ENCODE measurements around the gene CACNA2D4.

CACNA2D4 gene

DNA sequence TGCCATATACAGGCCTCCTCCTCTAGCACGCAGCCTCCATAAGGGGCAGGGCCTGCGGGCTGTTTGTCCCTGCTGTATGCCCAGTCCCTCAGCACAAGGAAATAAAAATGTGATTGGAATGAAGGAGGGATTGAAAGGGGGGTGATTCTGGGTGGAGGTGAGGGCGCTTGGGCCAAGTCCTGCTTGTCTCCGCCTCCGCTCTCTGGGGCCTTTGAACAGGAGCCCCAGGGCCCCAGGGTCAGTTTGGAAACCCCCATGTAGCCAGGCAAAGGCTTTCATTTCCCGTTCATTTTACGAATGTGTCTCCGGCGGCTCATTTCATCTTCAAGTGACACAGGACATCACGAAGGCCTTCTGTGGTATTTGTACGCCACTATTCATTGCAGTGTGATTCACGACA, 4.5 kb upstream of the CACNA2D4 start:
- H3K9me3 ChIP-seq (ENCODE audit: insufficient read depth, low read length): 0 out of 2 replicates have a peak, but pooled peaks cover 7% of the 10 kb centered on the region
- H2AFZ ChIP-seq (ENCODE audit: low read depth, low read length): no peak overlapping the region
- H4K20me1 ChIP-seq (ENCODE audit: insufficient read depth, low read length): no peaks in the 10 kb centered on the region
- H3K4me2 ChIP-seq (ENCODE audit: low read length): no peak overlapping the region
- no peak overlapping the region for H3K9ac ChIP-seq (ENCODE audit: low read length)
- H3K36me3 ChIP-seq (replicated peaks; ENCODE audit: low read depth, low read length): no peaks in the 10 kb centered on the region
- H3K79me2 ChIP-seq (ENCODE audit: low read length): no peaks in the 10 kb centered on the region
- no peak overlapping the region for H3K27ac ChIP-seq (ENCODE audit: low read length)
- 0 out of 2 replicates have a peak, but pooled peaks cover 9% of the 10 kb centered on the region for H3K27me3 ChIP-seq (ENCODE audit: low read depth, low read length)
- no peak for TF ChIP-seq EZH2phosphoT487 (IDR thresholded peaks at IDR 0.05; ENCODE audit: low read depth)
- TF ChIP-seq, protein P1, sequence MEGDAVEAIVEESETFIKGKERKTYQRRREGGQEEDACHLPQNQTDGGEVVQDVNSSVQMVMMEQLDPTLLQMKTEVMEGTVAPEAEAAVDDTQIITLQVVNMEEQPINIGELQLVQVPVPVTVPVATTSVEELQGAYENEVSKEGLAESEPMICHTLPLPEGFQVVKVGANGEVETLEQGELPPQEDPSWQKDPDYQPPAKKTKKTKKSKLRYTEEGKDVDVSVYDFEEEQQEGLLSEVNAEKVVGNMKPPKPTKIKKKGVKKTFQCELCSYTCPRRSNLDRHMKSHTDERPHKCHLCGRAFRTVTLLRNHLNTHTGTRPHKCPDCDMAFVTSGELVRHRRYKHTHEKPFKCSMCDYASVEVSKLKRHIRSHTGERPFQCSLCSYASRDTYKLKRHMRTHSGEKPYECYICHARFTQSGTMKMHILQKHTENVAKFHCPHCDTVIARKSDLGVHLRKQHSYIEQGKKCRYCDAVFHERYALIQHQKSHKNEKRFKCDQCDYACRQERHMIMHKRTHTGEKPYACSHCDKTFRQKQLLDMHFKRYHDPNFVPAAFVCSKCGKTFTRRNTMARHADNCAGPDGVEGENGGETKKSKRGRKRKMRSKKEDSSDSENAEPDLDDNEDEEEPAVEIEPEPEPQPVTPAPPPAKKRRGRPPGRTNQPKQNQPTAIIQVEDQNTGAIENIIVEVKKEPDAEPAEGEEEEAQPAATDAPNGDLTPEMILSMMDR (IDR thresholded peaks at IDR 0.05; ENCODE audit: low read depth, low read length): no peak
- H3K4me1 ChIP-seq (ENCODE audit: low read length): peaks cover 15% of the 10 kb centered on the region
- no peak overlapping the region for H3K4me3 ChIP-seq (ENCODE audit: low read length)

DNA sequence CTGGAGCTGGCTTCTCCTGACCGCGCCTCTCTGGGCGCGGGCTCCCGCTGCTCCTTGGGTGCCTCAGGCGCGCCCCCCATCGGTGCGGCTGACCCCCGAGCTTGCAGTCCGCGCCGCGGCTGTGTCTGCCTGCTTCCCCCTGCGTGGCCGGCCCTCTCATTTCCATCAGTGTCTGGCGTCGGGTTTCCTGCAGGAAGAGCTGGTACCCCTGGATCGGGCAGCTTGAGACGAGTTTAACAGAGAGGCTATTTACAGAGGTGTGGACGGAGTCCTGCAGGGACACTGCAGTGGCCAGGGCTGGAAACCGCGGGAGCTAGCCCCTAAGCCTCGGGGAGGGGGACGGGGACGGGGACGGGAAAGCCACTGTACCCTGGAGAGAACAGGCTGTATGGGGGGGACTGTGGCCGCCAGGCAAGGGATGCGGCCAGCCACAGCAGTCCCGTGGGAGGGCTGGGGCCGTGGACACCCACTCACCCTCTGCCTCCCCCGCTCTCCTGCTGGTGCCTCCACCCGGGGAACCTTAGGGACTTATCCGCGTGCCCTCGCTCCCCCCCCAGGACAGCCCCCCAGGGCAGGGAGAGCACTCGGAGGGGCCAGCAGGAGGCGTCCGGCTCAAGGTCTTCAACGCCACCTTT, 3.7 kb upstream of the CACNA2D4 start:
- Histone ChIP-seq H3K9me3 (ENCODE audit: insufficient read depth, low read length) (0 out of 2 replicates have a peak, but pooled peaks cover 7% of the 10 kb centered on the region), H4K20me1 (ENCODE audit: insufficient read depth, low read length) (no peaks in the 10 kb centered on the region), H2AFZ (ENCODE audit: low read depth, low read length) (no peak overlapping the region), H3K27ac (ENCODE audit: low read length) (no peak overlapping the region), H3K4me2 (ENCODE audit: low read length) (no peak overlapping the region), H3K36me3 (replicated peaks; ENCODE audit: low read depth, low read length) (no peaks in the 10 kb centered on the region), H3K79me2 (ENCODE audit: low read length) (no peaks in the 10 kb centered on the region), H3K4me1 (ENCODE audit: low read length) (peaks cover 21% of the 10 kb centered on the region), H3K27me3 (ENCODE audit: low read depth, low read length) (0 out of 2 replicates have a peak, but pooled peaks cover 15% of the 10 kb centered on the region), H3K4me3 (ENCODE audit: low read length) (no peak overlapping the region), H3K9ac (ENCODE audit: low read length) (no peak overlapping the region)
- no peak for TF ChIP-seq EZH2phosphoT487 (IDR thresholded peaks at IDR 0.05; ENCODE audit: low read depth)
- TF ChIP-seq, protein P1 (IDR thresholded peaks at IDR 0.05; ENCODE audit: low read depth, low read length): no peak

DNA sequence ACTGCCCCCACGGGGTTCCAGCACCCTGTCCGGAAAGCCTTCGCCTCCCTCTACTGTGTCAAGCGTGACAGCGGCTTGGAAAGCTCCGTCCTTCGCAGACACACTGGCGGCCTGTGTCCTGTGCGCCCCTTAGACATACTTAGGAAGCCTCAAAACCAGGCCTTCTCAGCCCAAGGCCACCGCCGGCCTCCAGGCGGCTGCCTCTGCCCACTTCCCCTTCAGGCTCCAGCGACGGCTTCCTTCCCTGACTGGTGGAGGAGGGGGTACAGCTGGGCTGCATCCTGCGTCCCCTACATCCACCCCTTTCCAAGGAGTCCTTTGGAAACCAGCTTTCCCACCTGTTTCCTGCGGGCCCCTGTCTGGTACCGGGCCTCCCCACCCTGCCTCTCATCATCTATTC, 2.5 kb upstream of the CACNA2D4 start:
- H4K20me1 ChIP-seq (ENCODE audit: insufficient read depth, low read length): no peaks in the 10 kb centered on the region
- H3K4me3 ChIP-seq (ENCODE audit: low read length): no peak overlapping the region
- H3K27ac ChIP-seq (ENCODE audit: low read length): no peak overlapping the region
- H2AFZ ChIP-seq (ENCODE audit: low read depth, low read length): no peak overlapping the region
- H3K9ac ChIP-seq (ENCODE audit: low read length): no peak overlapping the region
- no peaks in the 10 kb centered on the region for H3K36me3 ChIP-seq (replicated peaks; ENCODE audit: low read depth, low read length)
- H3K4me1 ChIP-seq (ENCODE audit: low read length): peaks cover 23% of the 10 kb centered on the region
- TF ChIP-seq EZH2phosphoT487 (IDR thresholded peaks at IDR 0.05; ENCODE audit: low read depth): no peak
- TF ChIP-seq, protein P1 (IDR thresholded peaks at IDR 0.05; ENCODE audit: low read depth, low read length): no peak
- 0 out of 2 replicates have a peak, but pooled peaks cover 11% of the 10 kb centered on the region for H3K27me3 ChIP-seq (ENCODE audit: low read depth, low read length)
- H3K4me2 ChIP-seq (ENCODE audit: low read length): no peak overlapping the region
- no peaks in the 10 kb centered on the region for H3K79me2 ChIP-seq (ENCODE audit: low read length)
- 0 out of 2 replicates have a peak, but pooled peaks cover 7% of the 10 kb centered on the region for H3K9me3 ChIP-seq (ENCODE audit: insufficient read depth, low read length)

DNA sequence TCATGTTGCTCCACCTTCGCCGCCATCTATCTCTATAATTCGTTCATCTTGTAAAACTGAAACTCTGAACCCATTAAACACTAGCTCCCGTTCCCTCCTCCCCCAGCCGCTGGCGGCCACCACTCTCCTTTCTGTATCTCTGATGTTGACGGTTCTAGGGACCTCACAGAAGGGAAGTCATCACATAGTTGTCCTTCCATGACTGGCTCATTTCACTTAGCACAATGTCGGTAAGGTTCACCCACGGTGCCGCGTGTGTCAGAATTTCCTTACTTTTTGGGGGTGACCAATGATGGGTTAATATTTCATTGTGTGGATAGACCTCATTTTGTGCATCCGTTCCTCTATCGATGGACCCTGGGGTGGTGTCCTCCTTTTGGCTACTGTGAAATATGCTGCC, 2.0 kb upstream of the CACNA2D4 start:
- H3K27ac ChIP-seq (ENCODE audit: low read length): no peak overlapping the region
- H3K9ac ChIP-seq (ENCODE audit: low read length): no peak overlapping the region
- H3K9me3 ChIP-seq (ENCODE audit: insufficient read depth, low read length): 0 out of 2 replicates have a peak, but pooled peaks cover 7% of the 10 kb centered on the region
- no peaks in the 10 kb centered on the region for H3K79me2 ChIP-seq (ENCODE audit: low read length)
- H3K36me3 ChIP-seq (replicated peaks; ENCODE audit: low read depth, low read length): no peaks in the 10 kb centered on the region
- peaks cover 27% of the 10 kb centered on the region for H3K4me1 ChIP-seq (ENCODE audit: low read length)
- H2AFZ ChIP-seq (ENCODE audit: low read depth, low read length): no peak overlapping the region
- no peak overlapping the region for H3K4me2 ChIP-seq (ENCODE audit: low read length)
- 0 out of 2 replicates have a peak, but pooled peaks cover 8% of the 10 kb centered on the region for H3K27me3 ChIP-seq (ENCODE audit: low read depth, low read length)
- H4K20me1 ChIP-seq (ENCODE audit: insufficient read depth, low read length): no peaks in the 10 kb centered on the region
- TF ChIP-seq, protein P1 (IDR thresholded peaks at IDR 0.05; ENCODE audit: low read depth, low read length): no peak
- no peak overlapping the region for H3K4me3 ChIP-seq (ENCODE audit: low read length)
